ENCODE data around the gene U2SURP. TPM values are rescaled to one million over a fixed set of nuclear protein-coding genes. Genes with fewer than 3 reads are reported as not detected.

U2SURP gene
- total and polyA plus RNA-seq, 2 donors (not counting 1 experiment from before 2014, with no cell fraction given): 15.1 to 138 TPM

DNA sequence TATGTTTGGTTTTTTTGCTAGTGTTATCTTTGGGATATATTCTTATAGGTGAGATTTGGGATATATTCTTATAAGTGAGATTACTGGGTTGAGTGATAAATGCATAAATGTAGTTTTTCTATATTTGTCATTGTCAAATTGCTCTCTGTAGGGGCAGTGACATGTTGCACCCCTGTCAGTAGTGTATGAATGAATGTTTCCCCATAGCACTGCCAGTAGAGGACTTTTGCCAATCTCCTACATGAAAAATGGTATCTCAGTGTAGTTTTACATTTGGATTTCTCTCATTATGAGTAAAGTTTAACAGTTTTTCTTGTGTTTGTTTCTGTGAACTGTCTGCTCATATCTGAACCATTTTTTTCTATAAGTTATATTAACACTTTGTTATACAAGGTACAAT, 13.6 kb downstream of the U2SURP start:
- peaks cover 37% of the 10 kb centered on the region for H4K20me1 ChIP-seq (ENCODE audit: control insufficient read depth, insufficient read depth, low read length, poor library complexity, severe bottlenecking)
- H3K4me2 ChIP-seq (replicated peaks; ENCODE audit: low read depth, low read length, poor library complexity, severe bottlenecking): no peak overlapping the region
- Mint-ChIP-seq H3K4me3 (no peak overlapping the region), H3K27ac (no peak overlapping the region), H3K9me3 (ENCODE audit: insufficient read depth) (no peaks in the 10 kb centered on the region), H3K4me1 (peaks cover 15% of the 10 kb centered on the region), H3K27me3 (no peaks in the 10 kb centered on the region)
- H3K9me3 ChIP-seq (ENCODE audit: control extremely low read depth in 1 of 3, control insufficient read depth in 2 of 3, insufficient read depth in 1 of 3, low read length in 2 of 3): no peaks in the 10 kb centered on the region
- H3K27me3 ChIP-seq (replicated peaks in 1 of 4; ENCODE audit: control extremely low read depth in 1 of 4, control insufficient read depth in 3 of 4, insufficient read depth in 4 of 4, low read length in 3 of 4): no peaks in the 10 kb centered on the region
- peaks cover 32% of the 10 kb centered on the region for H3K79me2 ChIP-seq (ENCODE audit: control insufficient read depth, insufficient read depth, low read length)
- ATAC-seq (ENCODE audit: low read depth): no peak
- ChIA-PET CTCF (interaction anchor here (1.1 to 1.8 kb wide), 3 partner anchors 7 to 428 kb away, joined by 3 to 9 read pairs (median 5); no protein-coding TSS in a partner anchor), POLR2A (no interaction called here)
- H3K4me3 ChIP-seq (ENCODE audit: control extremely low read depth in 1 of 5, extremely low read depth in 1 of 5, insufficient read depth in 1 of 5, low read depth in 2 of 5, low read length in 4 of 5): no peak overlapping the region
- no peak overlapping the region for H3K9ac ChIP-seq (ENCODE audit: low read length)
- TF ChIP-seq CTCF (IDR thresholded peaks at IDR 0.05) (no peak), EZH2 (IDR thresholded peaks at IDR 0.05; ENCODE audit: borderline replicate concordance, insufficient read depth, low read depth, low read length, poor library complexity, severe bottlenecking) (no peak)
- H3K4me1 ChIP-seq (ENCODE audit: control insufficient read depth in 2 of 2, insufficient read depth in 2 of 2, low read length in 2 of 2): no peaks in the 10 kb centered on the region
- intact Hi-C loops (cut with micrococcal nuclease): no loop called here
- H3K27ac ChIP-seq (ENCODE audit: low read length in 2 of 2): no peak overlapping the region
- peaks cover 11 to 60% of the 10 kb centered on the region in 2 experiments for H3K36me3 ChIP-seq (replicated peaks in 1 of 2; ENCODE audit: control extremely low read depth in 1 of 2, control insufficient read depth in 1 of 2, extremely low read depth in 1 of 2, insufficient read depth in 2 of 2, low read length in 1 of 2)
- no peak for DNase-seq
- no peak overlapping the region for H2AFZ ChIP-seq (ENCODE audit: insufficient read depth, low read depth, low read length, poor library complexity, severe bottlenecking)

- peaks cover 21% of the 10 kb centered on the region for H4K20me1 ChIP-seq (ENCODE audit: control insufficient read depth, insufficient read depth, low read length, poor library complexity, severe bottlenecking)
- no peak overlapping the region for H3K4me3 Mint-ChIP-seq
Observed at GRCh38 chr3:143016321-143016972, 15.1 kb downstream of the U2SURP start.

More at GRCh38 chr3:143016321-143016972, 15.1 kb downstream of the U2SURP start:
- intact Hi-C loops (cut with micrococcal nuclease): loop anchor here (1.0 kb wide), 1 partner anchor 658 kb away; no protein-coding TSS in a partner anchor
- DNase-seq (peak; percentile 46), ATAC-seq (ENCODE audit: low read depth) (peak; percentile 36)
- CTCF ChIA-PET: interaction anchor here (0.7 to 1.8 kb wide), 10 partner anchors 9 to 644 kb away, joined by 3 to 9 read pairs (median 4); partner anchors contain the start of genes ATR and U2SURP
- Mint-ChIP-seq H3K4me1 (peaks cover 5% of the 10 kb centered on the region), H3K9me3 (ENCODE audit: insufficient read depth) (no peaks in the 10 kb centered on the region), H3K27me3 (no peaks in the 10 kb centered on the region), H3K27ac (no peak overlapping the region)
- Histone ChIP-seq H2AFZ (ENCODE audit: insufficient read depth, low read depth, low read length, poor library complexity, severe bottlenecking) (no peak overlapping the region), H3K4me2 (replicated peaks; ENCODE audit: low read depth, low read length, poor library complexity, severe bottlenecking) (no peak overlapping the region), H3K27ac (ENCODE audit: low read length in 2 of 2) (no peak overlapping the region), H3K79me2 (ENCODE audit: control insufficient read depth, insufficient read depth, low read length) (peaks cover 17% of the 10 kb centered on the region), H3K9ac (ENCODE audit: low read length) (no peak overlapping the region), H3K4me1 (ENCODE audit: control insufficient read depth in 2 of 2, insufficient read depth in 2 of 2, low read length in 2 of 2) (no peaks in the 10 kb centered on the region), H3K36me3 (replicated peaks in 1 of 2; ENCODE audit: control extremely low read depth in 1 of 2, control insufficient read depth in 1 of 2, extremely low read depth in 1 of 2, insufficient read depth in 2 of 2, low read length in 1 of 2) (peaks cover 11 to 70% of the 10 kb centered on the region in 2 experiments), H3K9me3 (ENCODE audit: control extremely low read depth in 1 of 3, control insufficient read depth in 2 of 3, insufficient read depth in 1 of 3, low read length in 2 of 3) (no peaks in the 10 kb centered on the region), H3K27me3 (replicated peaks in 1 of 4; ENCODE audit: control extremely low read depth in 1 of 4, control insufficient read depth in 3 of 4, insufficient read depth in 4 of 4, low read length in 3 of 4) (no peaks in the 10 kb centered on the region), H3K4me3 (ENCODE audit: control extremely low read depth in 1 of 5, extremely low read depth in 1 of 5, insufficient read depth in 1 of 5, low read depth in 2 of 5, low read length in 4 of 5) (no peak overlapping the region)
- peak; percentile 83 for TF ChIP-seq CTCF (IDR thresholded peaks at IDR 0.05)
- no peak for TF ChIP-seq EZH2 (IDR thresholded peaks at IDR 0.05; ENCODE audit: borderline replicate concordance, insufficient read depth, low read depth, low read length, poor library complexity, severe bottlenecking)
- no CpG with 5 or more reads among the region's 3 CpGs for WGBS (ENCODE audit: insufficient coverage)
- POLR2A ChIA-PET: no interaction called here
